Germinal center (tissue), 1 donor: ENCODE measurements around the gene SOCS6.
"Not testable (repeated sequence)": the region's sequence is repeated elsewhere in the genome, so short reads cannot be mapped to it uniquely, and the experiment has no call there.

Experiments used
- DNase-seq: peaks from one replicate; pipeline ENCODE4 v3.0.0; 2012; ENCODE audit warnings: mixed read lengths, low spot score

Gene SOCS6

DNA sequence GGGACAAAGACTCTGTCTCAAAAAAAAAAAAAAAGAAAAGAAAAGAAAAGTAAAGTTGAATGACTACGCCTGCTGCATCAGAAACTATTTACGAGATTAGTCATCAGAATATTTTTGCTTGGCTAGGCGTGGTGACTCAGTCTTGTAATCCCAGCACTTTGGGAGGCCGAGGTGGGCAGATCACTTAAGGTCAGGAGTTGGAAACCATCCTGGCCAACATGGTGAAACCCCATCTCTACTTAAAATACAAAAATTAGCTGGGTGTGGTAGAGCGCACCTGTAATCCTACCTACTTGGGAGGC is 69.2 kb downstream of the SOCS6 start:
- not testable (repeated sequence) for DNase-seq

DNA sequence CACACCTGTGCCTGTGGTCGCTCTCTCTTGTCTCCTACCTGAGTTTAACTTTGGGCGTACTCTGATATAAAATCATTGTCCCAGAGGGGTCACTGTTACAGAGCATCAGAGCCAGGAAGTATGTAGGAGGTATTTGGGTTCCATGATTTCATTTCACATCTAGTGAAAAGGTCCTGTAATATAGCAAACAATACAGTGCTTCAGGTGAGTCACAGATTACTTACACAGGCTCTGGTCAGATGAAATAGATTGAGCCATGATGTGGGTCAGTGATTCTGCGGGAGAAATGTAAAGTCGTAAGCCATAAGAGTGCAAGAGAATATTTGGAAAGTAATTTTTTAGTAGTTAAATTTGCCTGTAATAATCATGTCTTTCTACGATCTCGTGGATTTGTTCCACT is 70.2 kb downstream of the SOCS6 start:
- DNase-seq = no peak

DNA sequence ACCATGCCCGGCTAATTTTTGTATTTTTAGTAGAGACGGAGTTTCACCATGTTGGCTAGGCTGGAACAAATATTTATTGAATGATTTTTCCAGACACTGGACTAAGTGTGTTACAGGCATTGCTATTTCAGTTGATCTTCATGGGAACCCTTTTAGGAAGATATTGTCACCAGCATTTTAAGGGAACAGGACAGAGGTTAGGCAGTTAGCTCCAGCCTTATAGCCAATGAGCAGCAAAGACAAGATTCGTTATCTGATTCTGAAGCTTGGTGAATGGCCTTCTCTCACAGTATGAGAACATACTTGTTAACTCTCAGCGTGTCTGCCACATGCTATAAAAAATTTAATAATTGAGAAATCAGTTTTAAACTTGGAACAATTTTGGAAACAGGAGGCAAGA is 73.4 kb downstream of the SOCS6 start:
- DNase-seq = no peak

DNA sequence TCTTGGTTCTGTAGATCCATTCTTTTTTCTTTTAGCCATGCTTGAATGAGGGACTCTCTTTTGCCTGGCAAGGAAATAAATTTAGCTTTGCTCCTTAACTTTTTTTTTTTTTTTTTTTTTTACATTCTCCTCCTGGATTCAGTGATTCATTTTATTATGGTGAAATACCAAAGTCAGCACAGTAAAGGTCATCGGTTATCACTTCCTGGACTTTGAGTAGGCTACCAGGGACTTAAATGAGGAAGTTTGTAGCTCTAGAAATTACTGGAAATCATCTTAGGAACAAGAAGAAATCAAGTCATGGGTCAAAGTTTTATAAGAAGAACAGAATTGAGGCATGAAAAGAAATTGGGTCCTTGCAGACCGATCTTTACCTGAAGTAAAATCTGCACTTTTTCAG is 75.0 kb downstream of the SOCS6 start:
- no peak for DNase-seq

DNA sequence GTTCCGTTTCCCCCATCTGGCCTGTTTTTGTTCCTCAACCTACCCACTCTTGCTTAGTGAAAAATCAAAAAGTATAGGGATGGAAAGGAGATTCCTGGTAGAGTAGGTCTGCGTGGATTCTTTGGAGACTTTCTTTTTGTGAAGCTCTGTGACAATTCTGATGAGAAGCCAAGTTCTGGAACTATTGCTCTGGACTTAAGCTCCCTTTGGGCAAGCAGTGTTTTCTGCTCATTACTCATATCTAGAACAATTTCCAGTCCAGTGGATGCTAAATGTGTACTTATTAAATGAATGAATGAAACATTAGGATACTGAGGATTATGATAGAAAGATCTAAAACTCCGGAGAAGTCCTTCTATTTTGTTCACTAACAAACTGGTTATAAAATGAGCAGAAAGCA is 76.5 kb downstream of the SOCS6 start:
- DNase-seq = no peak

DNA sequence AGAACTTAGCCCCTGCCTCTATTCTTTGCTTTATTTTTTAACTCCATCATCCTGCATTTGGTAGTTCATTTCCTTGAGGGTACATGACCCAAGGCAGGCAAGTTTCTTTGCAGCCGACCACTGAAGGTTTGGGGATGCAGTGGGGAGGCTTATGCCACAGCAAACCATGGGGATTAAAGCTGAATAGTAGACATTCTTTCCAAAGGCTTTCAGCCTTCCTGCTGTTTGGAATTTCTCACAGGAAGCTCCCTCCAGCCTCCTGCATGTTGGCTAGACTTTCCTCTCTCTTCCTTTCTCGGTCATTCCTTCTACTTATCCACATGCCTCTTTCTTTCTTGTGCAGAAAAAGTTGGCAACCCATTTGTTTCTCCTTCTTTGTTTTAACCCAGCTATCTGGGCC is 77.3 kb downstream of the SOCS6 start:
- DNase-seq = no peak

DNA sequence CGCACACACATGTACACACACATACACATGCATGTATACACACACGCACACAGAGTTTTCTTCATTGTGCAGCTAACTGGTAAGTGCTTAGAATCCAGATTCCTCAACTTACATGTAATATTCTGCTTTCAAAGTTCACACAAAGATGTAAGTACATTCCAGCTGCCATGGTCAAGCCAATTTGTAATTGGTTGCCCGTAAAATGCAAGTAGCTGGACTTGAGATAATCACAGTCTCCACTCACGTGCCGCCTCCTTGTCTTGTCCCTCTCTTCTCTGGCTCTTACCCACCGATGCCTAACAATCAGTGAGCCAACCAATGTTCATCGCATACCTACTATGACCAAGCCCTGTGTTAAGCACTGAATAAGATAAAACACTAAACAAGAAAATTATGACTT is 77.8 kb downstream of the SOCS6 start:
- no peak for DNase-seq

DNA sequence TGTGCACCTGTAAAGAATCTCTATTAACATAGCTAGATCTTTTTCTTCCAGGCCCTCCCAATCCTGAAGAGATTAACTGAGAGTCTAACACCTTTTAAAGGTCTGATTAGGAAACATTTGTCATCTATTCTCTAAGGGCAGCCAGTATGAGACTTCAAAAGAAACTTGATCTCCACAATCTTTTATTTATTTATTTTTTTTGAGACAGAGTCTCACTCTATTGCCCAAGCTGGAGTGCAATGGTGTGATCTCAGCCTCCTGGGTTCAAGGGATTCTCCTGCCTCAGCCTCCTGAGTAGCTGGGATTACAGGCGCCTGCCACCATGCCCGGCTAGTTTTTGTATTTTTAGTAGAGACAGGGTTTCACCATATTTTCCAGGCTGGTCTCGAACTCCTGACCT is 78.5 kb downstream of the SOCS6 start:
- not testable (repeated sequence) for DNase-seq

DNA sequence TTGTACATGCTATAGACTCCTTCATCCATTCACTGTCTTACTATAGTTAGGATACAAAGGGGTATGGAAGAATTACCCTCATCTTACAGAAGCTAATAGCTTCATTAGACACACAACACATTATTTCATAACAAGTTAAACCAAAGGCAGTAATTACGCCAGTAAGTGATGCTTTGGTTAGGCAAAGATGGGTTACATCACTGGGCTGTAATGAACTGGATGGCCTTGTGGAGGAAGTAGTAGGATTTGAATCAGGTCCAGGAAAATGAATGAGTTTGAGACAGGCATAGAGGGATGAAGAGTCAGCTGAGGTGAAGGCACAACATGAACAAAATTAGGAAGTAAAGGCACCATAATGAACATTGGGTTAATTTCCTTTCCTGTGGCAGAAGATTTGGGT is 80.1 kb downstream of the SOCS6 start:
- DNase-seq = no peak

DNA sequence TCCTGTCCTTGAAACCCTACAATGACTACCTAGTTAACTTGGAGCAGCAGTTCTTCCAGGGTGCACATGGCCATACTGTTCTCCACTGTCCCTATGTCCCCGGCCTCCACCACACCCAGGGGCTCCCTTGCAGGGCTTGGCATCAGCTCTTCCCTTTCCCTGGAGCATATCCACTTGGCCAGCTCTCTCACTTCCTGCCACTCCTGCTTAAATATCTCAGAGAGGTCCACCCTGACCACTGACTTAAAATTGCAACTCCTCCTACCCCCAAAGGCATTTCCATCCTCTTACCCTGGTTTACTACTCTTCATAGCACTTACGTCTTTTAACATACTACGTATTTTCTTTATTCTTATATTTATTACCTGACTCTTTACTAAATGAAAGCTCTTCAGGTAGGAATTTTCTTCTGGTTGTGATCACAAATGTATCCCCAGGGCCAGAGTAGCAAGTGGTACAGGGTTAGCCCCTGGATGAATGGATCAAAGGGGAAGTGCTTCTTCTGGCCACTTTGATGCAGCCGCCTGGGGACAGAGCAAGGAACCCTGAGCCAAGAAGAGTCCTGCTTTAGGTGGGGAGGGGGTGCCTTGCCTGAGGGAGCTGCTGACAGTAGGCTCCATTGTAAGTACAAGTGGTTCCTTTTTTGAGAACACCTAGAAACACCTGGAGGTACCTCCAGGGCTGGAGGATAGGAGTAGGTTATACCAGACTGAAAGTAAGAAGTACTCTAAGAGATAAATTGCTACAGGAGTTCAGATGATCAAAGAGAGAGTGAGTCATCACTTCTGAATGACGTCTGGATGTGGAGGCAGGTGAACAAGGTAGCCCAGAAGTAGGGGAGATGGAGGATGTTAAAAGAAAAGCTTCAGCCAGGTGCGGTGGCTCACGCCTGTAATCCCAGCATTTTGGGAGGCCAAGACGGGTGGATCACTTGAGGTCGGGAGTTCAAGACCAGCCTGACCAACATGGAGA is 82.2 kb downstream of the SOCS6 start:
- no peak for DNase-seq

DNA sequence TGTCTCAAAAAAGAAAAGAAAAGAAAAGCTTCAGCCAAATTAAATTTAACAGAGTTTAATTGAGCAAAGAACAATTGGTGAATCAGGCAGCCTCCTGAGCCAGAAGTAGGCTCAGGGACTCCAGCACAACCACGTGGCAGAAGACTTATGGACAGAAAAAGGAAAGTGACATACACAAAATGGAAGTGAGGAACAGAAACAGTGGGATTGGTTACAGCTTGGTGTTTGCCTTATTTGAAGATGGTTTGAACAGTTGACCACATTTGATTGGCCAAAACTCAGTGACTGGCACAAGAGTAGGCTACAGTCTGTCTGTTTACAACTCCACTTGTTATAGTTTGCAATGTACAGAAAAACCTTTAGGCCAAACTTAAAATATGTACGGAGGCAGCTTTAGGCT is 83.1 kb downstream of the SOCS6 start:
- DNase-seq = no peak

DNA sequence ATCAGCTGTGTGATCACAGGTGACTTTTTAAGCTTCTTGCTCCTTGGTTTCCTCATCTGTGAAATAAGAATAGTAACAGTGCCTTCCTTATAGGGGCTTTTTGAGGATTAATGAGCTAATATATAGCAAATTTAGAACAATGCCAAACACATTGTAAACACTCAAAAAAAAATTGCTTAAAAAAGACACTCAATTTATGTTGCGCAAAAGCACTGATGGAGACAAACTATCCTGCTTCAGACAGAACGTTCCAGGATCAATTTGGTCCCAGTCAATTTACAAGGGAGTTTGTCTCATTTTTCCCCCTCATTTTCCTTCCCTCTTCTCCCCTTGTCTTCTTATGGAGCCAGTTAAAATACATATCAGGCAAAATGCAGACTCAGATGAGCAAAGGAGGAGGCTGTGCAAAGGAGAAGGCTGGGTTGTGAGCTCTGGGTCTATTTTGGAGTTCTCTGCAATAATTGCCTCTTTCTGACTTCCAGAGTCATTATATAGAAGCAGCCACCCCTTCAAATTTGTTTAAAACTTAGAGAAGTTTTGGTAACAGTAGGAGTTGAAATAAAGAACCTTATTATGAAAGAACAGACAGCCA is 83.7 kb downstream of the SOCS6 start:
- DNase-seq = no peak

DNA sequence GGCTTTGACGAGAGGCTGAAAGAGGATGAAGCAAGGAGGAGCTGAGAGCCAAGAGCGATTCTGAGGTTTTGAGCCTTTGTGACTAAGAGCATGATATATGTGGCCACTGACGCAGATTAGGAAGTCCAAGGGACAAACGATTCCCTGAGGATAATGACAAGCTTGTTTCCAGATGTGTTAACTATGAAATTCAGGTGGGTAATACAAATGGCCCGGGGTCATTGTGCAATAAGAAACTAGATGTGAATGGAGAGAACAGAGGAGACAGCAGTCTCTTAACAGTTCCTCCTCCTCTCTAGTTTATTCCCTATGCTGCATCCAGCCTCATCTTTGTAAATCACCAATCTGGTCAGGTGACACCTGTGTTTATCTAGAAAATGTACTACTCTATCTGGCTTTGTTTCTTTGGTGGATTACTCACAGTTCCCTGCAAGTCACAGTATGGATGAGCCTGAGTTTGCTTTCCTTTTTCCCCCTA is 84.2 kb downstream of the SOCS6 start:
- no peak for DNase-seq

DNA sequence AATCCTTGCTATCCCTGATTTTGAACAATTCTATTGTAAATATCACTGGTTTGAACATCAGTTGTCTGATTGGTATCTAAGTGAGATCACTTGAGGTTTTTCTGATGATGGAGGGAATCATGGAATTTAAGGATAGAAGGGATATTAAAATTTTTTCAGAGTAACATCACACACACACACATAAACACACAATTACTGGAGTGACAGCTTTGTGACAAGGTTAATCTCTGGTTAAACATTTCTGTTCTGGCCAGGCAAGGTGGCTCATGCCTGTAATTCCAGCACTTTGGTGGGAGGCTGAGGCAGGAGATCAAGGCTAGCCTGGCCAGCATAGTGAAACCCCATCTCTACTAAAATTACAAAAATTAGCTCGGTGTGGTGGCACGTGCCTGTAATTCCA is 85.3 kb downstream of the SOCS6 start:
- DNase-seq = no peak

DNA sequence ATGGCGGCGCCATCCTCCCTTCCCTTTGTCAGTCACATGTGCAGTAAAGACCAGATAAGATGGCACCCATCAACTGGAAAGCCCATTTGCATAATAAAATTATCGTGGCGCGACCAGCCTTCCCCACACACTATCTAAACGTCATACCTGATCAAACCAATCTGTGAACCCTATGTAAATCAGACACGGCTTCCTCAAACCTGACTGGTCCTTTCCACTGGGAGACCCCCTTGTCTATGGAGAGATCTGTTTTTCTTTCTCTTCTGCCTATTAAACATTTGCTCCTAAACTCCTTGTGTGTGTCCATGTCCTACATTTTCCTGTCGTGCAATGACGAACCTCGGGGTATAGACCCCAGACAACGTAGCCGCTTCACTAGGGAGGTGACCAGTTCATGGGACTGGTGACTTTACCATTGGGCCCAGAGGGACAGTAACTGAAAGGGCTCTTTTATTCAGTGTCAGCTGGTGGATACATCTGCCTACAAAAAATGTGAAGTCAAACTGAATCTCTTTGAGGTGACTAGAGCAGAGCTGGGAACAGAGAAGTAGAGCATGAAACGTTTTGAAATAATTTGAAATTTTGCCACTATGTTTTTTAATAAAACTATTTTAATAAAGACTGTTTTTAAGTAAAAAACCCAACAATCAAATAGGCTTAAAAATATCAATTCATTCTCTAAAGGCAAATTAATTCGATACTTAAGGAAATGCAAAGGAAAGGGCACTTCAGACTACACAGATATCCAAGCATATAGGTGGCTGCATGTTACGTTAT is 87.5 kb downstream of the SOCS6 start:
- no peak for DNase-seq

DNA sequence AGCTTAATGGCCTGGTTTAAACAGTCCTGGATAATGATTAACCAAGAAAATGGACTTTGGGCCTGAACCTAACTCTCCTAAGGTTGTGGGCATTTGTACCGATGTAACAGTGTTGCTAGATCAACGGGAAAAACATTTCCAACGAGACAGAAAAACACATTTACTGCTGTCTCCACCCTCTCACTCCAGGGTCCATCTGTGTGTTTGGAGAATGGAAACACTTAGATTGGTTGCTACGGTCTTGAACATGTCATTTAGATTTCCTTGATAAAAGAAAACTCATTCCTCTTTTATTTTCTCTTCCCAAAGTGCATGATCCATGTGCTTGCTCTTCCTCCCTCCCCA is 88.0 kb downstream of the SOCS6 start:
- no peak for DNase-seq

DNA sequence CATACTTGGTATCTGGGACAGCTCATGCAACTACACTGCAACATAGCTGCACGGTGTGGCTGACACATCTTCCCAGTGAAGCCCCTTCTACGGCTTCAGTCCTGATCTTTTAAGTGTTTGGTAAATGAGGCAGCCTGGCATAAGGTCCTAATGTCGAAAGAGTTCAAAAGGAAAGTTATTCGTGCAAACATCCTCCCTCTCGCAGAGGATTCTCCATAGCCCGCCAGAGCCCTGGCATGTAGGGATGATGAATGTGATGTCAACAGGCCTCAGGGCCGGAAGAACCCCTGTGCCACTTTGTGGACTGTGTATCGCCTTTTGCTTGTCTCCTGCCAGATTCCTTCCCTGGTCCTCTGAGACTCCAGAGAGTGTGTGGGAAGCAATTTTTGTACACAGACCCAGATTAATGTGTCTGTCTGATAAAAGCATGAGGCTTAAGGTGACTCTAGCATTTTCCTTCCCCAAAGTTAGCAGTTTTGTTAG is 88.5 kb downstream of the SOCS6 start:
- no peak for DNase-seq

DNA sequence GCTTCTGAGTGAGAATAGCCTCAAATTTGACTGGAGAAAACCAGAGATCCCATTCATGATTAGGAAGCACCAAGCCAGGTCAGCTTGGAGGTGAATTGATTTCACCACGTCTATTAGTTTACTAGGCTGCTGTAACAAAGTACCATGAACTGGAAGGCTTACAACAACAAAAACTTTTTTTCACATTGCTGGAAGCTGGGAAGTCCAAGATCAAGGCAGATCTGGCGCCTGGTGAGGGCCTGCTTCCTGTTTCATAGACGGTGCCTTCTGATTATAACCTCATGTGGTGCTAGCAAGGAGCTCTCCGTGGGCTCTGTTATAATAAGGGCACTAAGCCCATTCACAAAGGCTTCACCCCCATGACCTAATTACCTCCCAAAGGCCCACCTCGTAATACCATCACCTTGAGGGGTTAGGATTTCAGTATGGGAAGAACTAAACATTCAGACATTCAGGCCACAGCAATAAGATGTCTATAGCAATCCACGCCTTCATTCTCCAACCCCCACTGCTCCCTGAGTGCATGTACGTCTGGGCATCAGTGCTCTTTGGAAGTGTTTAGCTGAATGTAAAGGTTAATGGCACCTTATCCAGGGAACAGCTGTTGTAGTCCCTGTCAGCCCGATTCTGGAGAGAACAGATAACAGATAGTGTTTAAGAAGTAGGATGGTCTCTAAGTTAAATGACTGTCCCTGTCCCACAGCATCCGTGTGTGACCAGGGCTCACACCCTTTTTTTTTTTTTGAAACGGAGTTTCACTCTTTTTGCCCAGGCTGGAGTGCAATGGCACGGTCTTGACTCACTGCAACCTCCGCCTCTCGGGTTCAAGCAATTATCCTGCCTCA is 89.2 kb downstream of the SOCS6 start:
- DNase-seq = no peak
